Smooth muscle cell (in vitro differentiated cells): ENCODE data around the gene IL26. TPM values are rescaled to one million over a fixed set of nuclear protein-coding genes. Genes with fewer than 3 reads are reported as not detected.
"Not testable (repeated sequence)": the region's sequence is repeated elsewhere in the genome, so short reads cannot be mapped to it uniquely, and the experiment has no call there.

Experiments used
- DNase-seq: peaks from one replicate; lab custom pipeline; 2025; ENCODE audit not compliant: unreplicated experiment; lab: John Stamatoyannopoulos, UW
- H2AFZ ChIP-seq: fragments of 200-600 bp; sonication (generic); 2 replicates; pipeline ENCODE4 v1.6.0; 2016; ENCODE audit warnings: antibody characterized with exemption, low read depth, mild to moderate bottlenecking
- H3F3A ChIP-seq: fragments of 200-600 bp; sonication (generic); 2 replicates; pipeline ENCODE4 v1.6.0; 2017; ENCODE audit warnings: antibody characterized with exemption, low read depth
- H3K27ac ChIP-seq: fragments of 200-600 bp; sonication (generic); 2 replicates; pipeline ENCODE4 v1.5.1; 2016; ENCODE audit warnings: low read depth, mild to moderate bottlenecking
- H3K27me3 ChIP-seq: fragments of 200-600 bp; sonication (generic); 2 replicates; pipeline ENCODE4 v1.6.1; 2016; ENCODE audit warnings: low read depth, mild to moderate bottlenecking
- H3K36me3 ChIP-seq: fragments of 200-600 bp; sonication (generic); 2 replicates; pipeline ENCODE4 v1.5.1; 2016; ENCODE audit warnings: low read depth
- H3K4me1 ChIP-seq: fragments of 200-600 bp; sonication (generic); 2 replicates; pipeline ENCODE4 v1.5.1; 2016; ENCODE audit warnings: low read depth
- H3K4me2 ChIP-seq: fragments of 200-600 bp; sonication (generic); 2 replicates; pipeline ENCODE4 v1.6.0; 2016; ENCODE audit warnings: mild to moderate bottlenecking
- H3K4me3 ChIP-seq: fragments of 200-600 bp; sonication (generic); 2 replicates; pipeline ENCODE4 v1.5.1; 2016; ENCODE audit warnings: mild to moderate bottlenecking
- H3K79me2 ChIP-seq: fragments of 200-600 bp; sonication (generic); 2 replicates; pipeline ENCODE4 v1.6.0; 2016; ENCODE audit warnings: low read depth, mild to moderate bottlenecking
- H3K9ac ChIP-seq: fragments of 200-600 bp; sonication (generic); 2 replicates; pipeline ENCODE4 v1.6.0; 2016; ENCODE audit warnings: low read depth
- H3K9me3 ChIP-seq: fragments of 200-600 bp; sonication (generic); replicated peaks from 2 replicates; pipeline ENCODE4 v1.5.1; 2016; ENCODE audit warnings: low read depth
- H4K20me1 ChIP-seq: fragments of 200-600 bp; sonication (generic); 2 replicates; pipeline ENCODE4 v1.6.0; 2016; ENCODE audit warnings: low read depth
- WGBS: methylation state at CpG from one replicate; pipeline ENCODE4 v1.1.7; 2016; ENCODE audit warnings: low lambda C conversion rate; 5-methylcytosine and 5-hydroxymethylcytosine counted together
- polyA plus RNA-seq: library from polyadenylated mRNA; unstranded; fragments of >200 nt; fragmentation: Nextera tagmentation; extraction: Ambion mirVana; gene quantifications from 2 replicates; pipeline ENCODE4 v1.2.1, GENCODE V29; 2016
- total RNA-seq: library from RNA; depleted of rRNA; stranded (reverse); fragments of >200 nt; gene quantifications from 2 replicates; pipeline ENCODE4 v1.2.3, GENCODE V29; 2014
- TF ChIP-seq, protein P1 (sequence below): fragments of 200-600 bp; sonication (generic); IDR thresholded peaks from 2 replicates; pipeline ENCODE4 v1.5.1; 2017; ENCODE audit warnings: borderline replicate concordance, mild to moderate bottlenecking, antibody characterized with exemption; ENCODE audit not compliant: insufficient read depth, poor library complexity, severe bottlenecking

The IL26 gene
- total and polyA plus RNA-seq, 2 experiments from 2014 or later: not detected

DNA sequence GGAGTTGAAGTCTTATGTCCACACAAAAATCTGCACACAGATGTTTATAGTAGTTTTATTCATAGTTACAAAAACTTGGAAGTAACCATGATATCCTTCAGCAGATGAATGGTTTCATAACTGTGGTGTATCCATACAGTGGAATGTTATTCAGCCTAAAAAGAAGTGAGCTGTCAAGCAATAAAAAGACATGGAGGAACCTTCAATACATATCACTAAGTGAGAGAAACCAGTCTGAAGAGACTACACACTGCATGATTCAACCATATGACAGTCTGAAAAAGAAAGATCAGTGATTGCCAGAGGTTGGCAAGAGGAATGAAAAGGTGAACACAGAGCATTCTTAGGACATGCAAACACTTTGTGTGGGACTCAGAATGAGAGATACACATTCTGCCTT, 47.4 kb downstream of the IL26 start:
- no peaks in the 10 kb centered on the region for H4K20me1 ChIP-seq
- no peak overlapping the region for H3K27ac ChIP-seq
- no peak overlapping the region for H3K9ac ChIP-seq
- H2AFZ ChIP-seq: no peak overlapping the region
- no peak overlapping the region for H3K4me2 ChIP-seq
- peaks cover 6% of the 10 kb centered on the region for H3K4me1 ChIP-seq
- no peaks in the 10 kb centered on the region for H3K27me3 ChIP-seq
- H3K79me2 ChIP-seq: no peaks in the 10 kb centered on the region
- no peaks in the 10 kb centered on the region for H3F3A ChIP-seq
- H3K36me3 ChIP-seq: no peaks in the 10 kb centered on the region
- H3K9me3 ChIP-seq: no peaks in the 10 kb centered on the region
- TF ChIP-seq, protein P1, sequence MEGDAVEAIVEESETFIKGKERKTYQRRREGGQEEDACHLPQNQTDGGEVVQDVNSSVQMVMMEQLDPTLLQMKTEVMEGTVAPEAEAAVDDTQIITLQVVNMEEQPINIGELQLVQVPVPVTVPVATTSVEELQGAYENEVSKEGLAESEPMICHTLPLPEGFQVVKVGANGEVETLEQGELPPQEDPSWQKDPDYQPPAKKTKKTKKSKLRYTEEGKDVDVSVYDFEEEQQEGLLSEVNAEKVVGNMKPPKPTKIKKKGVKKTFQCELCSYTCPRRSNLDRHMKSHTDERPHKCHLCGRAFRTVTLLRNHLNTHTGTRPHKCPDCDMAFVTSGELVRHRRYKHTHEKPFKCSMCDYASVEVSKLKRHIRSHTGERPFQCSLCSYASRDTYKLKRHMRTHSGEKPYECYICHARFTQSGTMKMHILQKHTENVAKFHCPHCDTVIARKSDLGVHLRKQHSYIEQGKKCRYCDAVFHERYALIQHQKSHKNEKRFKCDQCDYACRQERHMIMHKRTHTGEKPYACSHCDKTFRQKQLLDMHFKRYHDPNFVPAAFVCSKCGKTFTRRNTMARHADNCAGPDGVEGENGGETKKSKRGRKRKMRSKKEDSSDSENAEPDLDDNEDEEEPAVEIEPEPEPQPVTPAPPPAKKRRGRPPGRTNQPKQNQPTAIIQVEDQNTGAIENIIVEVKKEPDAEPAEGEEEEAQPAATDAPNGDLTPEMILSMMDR: no peak
- DNase-seq: no peak
- no peak overlapping the region for H3K4me3 ChIP-seq

- TF ChIP-seq, protein P1: no peak
- H3K4me3 ChIP-seq: no peak overlapping the region
- no peaks in the 10 kb centered on the region for H3K27me3 ChIP-seq
- DNase-seq: no peak
- no peaks in the 10 kb centered on the region for H3K9me3 ChIP-seq
- H3K4me2 ChIP-seq: no peak overlapping the region
- H4K20me1 ChIP-seq: no peaks in the 10 kb centered on the region
- no peak overlapping the region for H3K9ac ChIP-seq
- 98% methylated on average over 2 of the region's 2 CpGs for WGBS
- no peak overlapping the region for H2AFZ ChIP-seq
- H3F3A ChIP-seq: no peaks in the 10 kb centered on the region
- no peaks in the 10 kb centered on the region for H3K36me3 ChIP-seq
- H3K27ac ChIP-seq: no peak overlapping the region
- H3K79me2 ChIP-seq: no peaks in the 10 kb centered on the region
- peaks cover 6% of the 10 kb centered on the region for H3K4me1 ChIP-seq
Measured at GRCh38 chr12:68177562-68177961, 48.0 kb downstream of the IL26 start.

GRCh38 chr12:68176257-68176656, 49.4 kb downstream of the IL26 start:
- H3K79me2 ChIP-seq: no peaks in the 10 kb centered on the region
- H3K4me3 ChIP-seq: no peak overlapping the region
- no peaks in the 10 kb centered on the region for H3F3A ChIP-seq
- DNase-seq: no peak
- H3K9me3 ChIP-seq: no peaks in the 10 kb centered on the region
- TF ChIP-seq, protein P1: no peak
- H3K27me3 ChIP-seq: no peaks in the 10 kb centered on the region
- no peak overlapping the region for H3K4me2 ChIP-seq
- peaks cover 6% of the 10 kb centered on the region for H3K4me1 ChIP-seq
- no peaks in the 10 kb centered on the region for H4K20me1 ChIP-seq
- H2AFZ ChIP-seq: no peak overlapping the region
- H3K36me3 ChIP-seq: no peaks in the 10 kb centered on the region
- no peak overlapping the region for H3K27ac ChIP-seq
- no peak overlapping the region for H3K9ac ChIP-seq

- Histone ChIP-seq H2AFZ (no peak overlapping the region), H3F3A (no peaks in the 10 kb centered on the region), H3K27me3 (no peaks in the 10 kb centered on the region), H3K79me2 (no peaks in the 10 kb centered on the region), H3K9me3 (no peaks in the 10 kb centered on the region), H3K4me3 (no peak overlapping the region), H4K20me1 (no peaks in the 10 kb centered on the region), H3K4me1 (peaks cover 6% of the 10 kb centered on the region), H3K27ac (no peak overlapping the region), H3K9ac (no peak overlapping the region), H3K36me3 (no peaks in the 10 kb centered on the region), H3K4me2 (no peak overlapping the region)
- WGBS: 77% methylated on average over 4 of the region's 4 CpGs
- DNase-seq: no peak
- TF ChIP-seq, protein P1: no peak
Measured at GRCh38 chr12:68175557-68176061, 50.0 kb downstream of the IL26 start.

- H3K4me3 ChIP-seq, H3K27me3 ChIP-seq, DNase-seq, H3K79me2 ChIP-seq, H3K9me3 ChIP-seq, H3K4me1 ChIP-seq, H3K4me2 ChIP-seq, H3K9ac ChIP-seq, H4K20me1 ChIP-seq, H3F3A ChIP-seq, H3K36me3 ChIP-seq, H2AFZ ChIP-seq, H3K27ac ChIP-seq: not testable (repeated sequence)
- WGBS: 95% methylated on average over 3 of the region's 3 CpGs
Measured at GRCh38 chr12:68174761-68175160, 50.8 kb downstream of the IL26 start.
